GM12872 (cell line): Measurements from ENCODE around the gene ACBD3.

ENCODE experiments used
- CTCF ChIP-seq: IDR thresholded peaks from 3 replicates; pipeline ENCODE4 v1.5.1; 2011; ENCODE audit warnings: low read depth, mild to moderate bottlenecking, low read length, moderate library complexity; ENCODE audit not compliant: insufficient read depth

Gene ACBD3

GRCh38 chr1:226172589-226172988 lies 14.0 kb downstream of the ACBD3 start:
- no peak for TF ChIP-seq CTCF

- no peak for TF ChIP-seq CTCF
These were observed 20.2 kb downstream of the ACBD3 start for GRCh38 chr1:226166341-226166740.

GRCh38 chr1:226164154-226164553 lies 22.4 kb downstream of the ACBD3 start:
- no peak for TF ChIP-seq CTCF

- no peak for TF ChIP-seq CTCF
These were observed 23.6 kb downstream of the ACBD3 start for GRCh38 chr1:226162898-226163297.

- TF ChIP-seq CTCF, result no peak
These were observed 27.6 kb downstream of the ACBD3 start for GRCh38 chr1:226158983-226159382.

- no peak for TF ChIP-seq CTCF
These were observed 28.1 kb downstream of the ACBD3 start for GRCh38 chr1:226158457-226158856.

GRCh38 chr1:226157761-226158316 lies 28.7 kb downstream of the ACBD3 start:
- no peak for TF ChIP-seq CTCF

GRCh38 chr1:226154593-226154992 lies 31.9 kb downstream of the ACBD3 start:
- TF ChIP-seq CTCF, result no peak
